NCI-H2171 (cell line): ENCODE measurements around the gene POLR1C.
A peak's percentile ranks its signal among the peaks of the same experiment; 100 is the strongest.
"Not testable (repeated sequence)": the region's sequence is repeated elsewhere in the genome, so short reads cannot be mapped to it uniquely, and the experiment has no call there.

Experiments used
- DNase-seq: peaks from one replicate; lab custom pipeline; 2025; lab: John Stamatoyannopoulos, UW

The POLR1C gene

DNA sequence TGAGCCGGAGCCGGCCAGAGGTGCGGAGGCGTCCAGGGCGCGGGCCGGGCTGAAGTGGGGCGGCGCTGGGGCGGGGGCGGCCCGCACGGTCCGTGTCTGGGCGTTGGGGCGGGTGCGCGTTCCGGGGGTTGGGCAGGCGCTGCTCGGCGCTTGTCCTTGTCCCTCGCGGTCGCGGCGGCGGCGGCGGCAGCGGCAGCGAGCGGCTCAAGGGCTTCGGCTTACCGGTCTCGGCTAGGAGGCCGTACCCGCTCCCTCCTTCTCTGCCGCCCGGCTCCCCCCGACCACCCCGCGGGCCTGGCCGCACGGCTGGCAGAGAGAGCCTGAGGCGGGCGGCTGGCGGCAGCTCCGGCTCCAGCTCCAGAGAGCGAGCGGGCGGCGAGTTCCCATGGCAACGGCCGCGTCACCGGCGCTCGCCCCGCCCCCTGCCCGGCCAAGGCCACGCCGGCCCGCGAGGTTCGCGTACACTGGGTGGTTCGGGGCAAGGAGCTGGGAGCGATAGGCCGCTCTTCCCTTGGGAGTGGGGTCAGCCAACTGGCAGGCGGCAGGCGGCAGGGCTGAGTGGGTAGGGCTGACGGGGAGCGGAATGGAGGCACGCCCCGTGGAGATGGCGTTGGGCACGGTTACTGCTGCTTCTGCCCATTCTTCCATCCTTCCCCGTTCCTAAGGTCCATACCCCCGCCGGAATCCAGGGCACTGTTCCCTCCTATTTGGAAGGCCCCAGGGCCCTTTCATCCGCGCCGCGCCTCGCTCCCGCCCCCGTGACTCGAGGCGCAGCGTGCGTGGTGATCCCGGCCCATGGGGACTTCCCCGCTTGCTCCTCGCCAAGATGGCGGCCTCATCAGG is 6.7 kb upstream of the POLR1C start, which contains the start of gene LRRC73:
LRRC73 (minus strand) TSS at position 363 of the 843 bp plus-strand sequence. CDS start 561 bp downstream, outside the sequence.
- DNase-seq = peak; percentile 57

DNA sequence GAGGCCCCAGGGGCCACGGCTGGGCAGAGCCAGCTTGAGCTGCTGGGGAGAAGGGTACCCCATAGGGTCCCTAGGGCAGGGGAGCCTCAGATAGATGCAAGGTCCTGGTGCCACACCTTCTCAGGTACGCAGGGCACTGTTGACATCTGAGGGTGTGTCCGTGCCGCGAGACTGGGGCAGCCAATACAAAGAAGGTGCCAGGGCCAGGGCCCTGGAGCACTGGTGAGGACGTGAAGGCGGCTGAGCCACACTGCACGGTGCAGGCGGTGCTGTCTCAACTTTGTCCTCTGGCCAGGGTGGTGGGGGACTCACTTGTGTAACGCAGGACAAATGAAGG is 6.1 kb upstream of the POLR1C start:
- no peak for DNase-seq

DNA sequence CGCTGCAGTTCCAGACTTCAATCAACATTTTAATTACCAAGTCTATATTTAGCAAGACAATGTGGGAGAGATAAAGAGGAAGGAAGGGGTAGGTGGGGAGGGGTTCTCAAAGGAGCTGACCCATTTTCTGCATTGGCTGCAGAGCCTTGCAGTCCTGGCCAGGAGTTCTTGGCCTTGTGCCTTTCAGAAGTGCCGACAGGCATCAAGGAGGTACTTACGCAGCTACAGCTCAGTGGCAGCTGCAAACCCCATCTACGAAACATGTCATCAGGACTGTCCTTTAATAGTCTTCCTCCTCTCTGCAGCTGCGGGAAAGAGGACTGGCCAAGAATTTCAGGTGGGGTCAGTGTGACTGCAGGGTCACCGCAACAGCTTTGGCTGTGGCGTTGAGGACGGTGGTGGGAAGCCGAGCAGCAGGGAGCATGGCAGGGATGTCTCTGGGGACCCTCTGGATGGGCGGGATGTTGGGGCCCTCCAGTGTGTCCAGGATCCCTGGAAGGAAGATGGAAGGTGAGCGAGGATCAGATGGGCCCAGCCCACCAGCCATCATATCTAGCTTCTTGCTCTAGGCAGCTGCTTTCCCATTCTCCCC is 5.0 kb upstream of the POLR1C start:
- no peak for DNase-seq

DNA sequence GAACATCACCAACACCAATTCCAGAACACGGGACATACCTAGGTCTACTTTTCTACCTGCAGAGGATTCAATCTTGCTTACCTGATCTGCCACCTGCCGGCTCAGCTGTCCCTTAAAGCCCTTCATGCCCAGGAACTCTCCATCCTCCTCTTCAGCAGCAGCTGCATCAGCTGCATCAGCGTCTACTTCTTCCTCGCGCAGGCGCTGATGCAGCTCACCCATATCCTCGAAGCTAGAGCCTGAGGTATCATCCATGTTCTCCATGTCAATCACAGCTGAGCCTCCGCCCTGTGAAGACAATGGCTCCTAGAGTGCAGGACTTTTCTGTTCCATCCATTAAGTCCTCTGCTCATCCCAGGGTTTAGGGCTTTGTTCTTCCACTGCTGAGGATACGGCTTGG is 1.1 kb upstream of the POLR1C start:
- no peak for DNase-seq

DNA sequence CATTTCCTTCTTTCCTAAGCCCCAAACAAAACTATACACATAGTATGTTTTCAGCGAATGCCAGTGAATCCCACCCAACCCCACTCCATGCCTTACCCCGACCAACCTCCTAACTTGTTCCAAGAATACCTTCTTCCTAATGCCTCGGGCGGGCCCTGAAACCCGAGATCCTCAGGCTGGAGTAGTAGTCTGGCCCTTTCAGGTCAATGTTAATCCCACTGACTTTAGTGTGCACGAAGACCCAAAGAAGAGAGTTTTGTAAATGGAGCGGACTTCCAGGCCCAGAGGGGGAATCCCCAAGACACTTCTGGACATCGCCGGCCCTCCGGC is 557 bp upstream of the POLR1C start:
- DNase-seq = no peak

DNA sequence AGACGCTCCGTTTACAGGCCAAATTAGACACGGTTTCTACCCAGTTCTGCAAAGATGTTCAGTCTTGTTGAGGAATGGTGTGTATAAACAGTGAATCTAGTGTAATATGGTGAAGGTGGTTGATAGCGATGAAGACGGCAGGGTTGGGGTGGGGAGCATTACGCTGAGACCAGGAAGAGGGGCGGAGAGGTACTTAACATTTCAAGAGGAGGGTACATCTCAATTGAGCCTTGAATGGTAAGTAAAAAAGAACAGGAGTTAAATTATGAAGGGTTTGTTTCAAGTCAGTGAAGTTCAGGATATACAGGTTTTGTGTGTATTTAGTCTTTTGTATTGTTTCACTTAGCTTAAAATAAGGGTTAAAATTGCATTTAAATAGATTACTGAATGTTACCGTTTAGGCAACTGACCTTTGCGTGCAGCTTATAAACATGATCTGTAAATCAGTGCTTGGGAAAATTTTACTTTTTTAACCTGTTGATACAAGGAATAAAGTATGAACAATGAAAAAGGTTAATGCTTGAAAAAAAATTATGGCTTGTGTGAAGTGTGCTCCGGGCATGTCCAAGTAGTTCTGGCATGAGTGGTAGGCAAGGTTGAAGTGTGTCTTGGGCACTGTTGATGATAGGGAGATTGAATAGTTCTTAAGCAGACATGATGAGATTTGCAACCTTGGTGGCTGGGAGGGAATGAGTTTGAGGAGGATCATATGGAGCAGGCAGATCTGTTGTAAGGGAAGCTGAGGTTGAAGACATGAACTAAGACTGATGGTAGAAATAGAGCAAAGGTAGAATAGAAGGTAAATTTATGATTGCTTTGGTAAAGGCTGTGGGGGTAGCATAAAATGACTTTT is 842 bp downstream of the POLR1C start:
- DNase-seq = no peak

DNA sequence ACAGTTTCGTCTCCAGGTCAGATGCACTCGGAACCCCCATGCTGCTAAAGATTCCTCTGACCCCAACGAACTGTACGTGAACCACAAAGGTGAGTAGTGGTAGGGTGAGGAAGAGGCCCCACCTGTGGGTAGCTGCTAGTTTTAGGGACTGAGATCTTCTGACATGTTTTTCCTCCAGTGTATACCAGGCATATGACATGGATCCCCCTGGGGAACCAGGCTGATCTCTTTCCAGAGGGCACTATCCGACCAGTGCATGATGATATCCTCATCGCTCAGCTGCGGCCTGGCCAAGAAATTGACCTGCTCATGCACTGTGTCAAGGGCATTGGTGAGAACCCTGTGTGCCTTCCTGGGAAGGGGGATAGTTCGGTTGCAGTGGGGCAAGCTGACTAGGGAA is 3.2 kb downstream of the POLR1C start:
- DNase-seq = no peak

DNA sequence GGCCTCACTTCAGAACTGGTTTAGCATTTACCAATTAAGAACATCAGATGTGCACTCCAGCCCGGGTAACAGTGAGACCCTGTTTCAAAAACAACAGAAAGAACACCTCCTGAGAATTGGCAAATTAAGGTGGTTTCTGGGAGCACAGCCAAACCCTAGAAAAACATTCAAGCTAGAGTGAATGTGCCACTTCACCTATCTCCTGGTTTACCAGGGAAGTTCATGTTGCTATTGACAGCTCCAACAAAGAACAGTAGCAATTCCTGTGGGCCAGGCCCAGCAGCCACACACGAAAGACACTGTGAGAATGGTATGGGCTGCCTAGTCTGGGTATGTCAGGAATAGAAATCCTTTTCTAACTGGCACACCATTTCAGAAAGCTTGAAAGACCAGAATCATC is 4.9 kb downstream of the POLR1C start:
- no peak for DNase-seq

DNA sequence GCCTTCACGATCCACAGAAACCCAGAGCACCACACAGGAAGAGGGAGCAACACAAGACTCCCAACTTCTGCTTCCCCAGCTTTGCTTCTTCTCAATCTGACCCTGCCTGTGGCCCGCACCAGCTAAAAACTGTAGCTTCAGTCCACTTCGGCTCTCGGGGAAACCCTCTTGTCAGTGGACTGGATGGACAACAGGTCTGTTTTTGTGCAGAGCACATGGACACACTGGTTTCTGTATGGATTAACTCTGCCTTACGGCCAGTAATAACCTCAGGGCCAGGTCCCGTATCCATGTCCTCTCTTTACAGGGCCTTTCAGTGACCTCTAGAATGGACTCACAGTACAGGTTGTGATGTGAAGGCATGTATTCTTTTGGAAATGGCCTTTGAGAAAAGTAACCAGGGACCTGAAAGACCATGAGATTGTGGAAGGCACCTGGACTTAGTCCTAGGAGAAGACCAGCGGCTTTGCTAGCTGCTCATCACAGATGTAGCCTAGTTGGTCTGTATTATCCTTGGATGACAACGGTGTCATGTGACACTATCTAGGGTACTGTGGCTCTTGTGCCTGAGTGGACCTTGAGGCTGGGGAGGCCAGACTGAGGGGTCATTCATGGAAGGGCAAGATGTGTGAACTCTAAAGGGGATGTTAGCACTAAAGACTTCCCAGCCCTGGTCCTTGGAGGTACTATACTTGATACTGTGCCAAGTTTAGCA is 5.8 kb downstream of the POLR1C start:
- DNase-seq = no peak

DNA sequence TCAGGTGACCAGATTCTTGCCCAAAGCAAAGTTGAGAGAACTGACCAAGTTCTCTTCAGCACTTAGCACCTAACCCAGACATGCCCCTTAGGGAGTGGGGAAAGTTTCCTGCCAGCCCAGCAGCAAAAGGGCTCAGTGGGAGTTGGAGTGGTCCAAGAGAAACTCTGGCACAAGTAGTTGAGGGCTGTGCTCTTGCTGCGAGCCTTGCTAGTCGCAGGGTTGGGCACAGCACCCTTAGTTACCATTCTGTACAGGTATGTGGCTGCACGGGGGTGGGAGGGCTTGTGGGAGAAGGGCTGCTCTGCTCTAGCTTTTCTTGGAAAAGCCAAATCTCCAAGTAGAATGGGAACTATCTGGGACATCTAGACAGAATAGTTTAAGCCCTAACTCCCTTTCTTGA is 6.4 kb downstream of the POLR1C start:
- DNase-seq = no peak

DNA sequence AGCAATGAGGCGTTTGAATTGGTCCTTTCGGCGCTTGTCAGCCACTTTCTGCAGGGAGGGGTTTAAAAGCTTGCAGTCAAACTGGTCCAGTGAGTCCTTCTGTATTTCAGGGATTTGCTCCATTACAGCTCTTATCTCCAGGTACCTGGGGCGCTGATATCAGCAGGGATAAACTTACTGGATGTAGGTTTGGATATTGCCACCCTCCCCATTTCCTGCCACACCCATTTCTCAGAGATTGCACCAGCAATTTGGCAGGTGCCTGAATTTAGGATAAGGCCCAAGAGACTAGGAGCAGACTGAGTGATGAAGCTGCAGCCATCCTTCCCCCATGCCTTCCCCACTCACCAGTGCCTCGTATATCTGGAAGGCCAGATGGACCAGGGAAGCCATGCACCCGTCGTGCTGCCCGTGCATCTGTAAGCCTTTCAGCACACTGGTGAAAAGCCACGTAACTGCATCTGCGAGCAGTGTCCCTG is 7.6 kb downstream of the POLR1C start:
- no peak for DNase-seq

DNA sequence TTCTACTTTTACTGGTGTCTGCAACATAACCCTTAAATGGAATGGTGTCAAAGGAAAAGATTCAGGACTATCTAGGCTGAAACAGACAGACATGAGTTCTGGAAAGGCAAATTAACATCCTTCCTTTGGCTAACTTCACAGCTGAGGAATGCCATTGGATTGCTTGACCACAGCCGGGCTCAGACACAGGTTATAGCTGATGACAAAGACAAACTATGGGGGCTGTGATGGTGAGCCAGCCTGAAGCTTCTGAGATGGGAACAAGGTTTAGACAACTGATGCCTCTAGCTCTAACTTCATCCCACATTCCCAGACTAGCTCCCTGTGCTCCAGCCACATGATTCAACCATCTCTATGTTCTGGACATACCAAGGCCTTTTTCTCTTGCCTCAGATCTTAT is 15.3 kb downstream of the POLR1C start:
- no peak for DNase-seq

DNA sequence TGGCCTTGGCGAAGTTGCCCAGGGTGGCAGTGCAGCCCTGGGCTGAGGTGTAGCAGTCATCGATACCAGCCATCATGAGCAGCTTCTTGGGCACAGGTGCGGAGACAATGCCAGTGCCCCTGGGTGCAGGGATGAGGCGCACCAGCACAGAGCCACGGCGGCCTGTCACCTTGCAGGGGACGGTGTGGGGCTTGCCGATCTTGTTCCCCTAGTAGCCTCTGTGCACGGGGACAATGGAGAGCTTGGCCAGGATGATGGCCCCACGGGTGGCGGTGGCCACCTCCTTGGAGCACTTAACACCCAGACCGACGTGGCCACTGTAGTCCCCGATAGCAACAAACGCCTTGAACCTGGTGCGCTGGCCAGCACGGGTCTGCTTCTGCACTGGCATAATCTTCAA is 22.1 kb downstream of the POLR1C start:
- not testable (repeated sequence) for DNase-seq

DNA sequence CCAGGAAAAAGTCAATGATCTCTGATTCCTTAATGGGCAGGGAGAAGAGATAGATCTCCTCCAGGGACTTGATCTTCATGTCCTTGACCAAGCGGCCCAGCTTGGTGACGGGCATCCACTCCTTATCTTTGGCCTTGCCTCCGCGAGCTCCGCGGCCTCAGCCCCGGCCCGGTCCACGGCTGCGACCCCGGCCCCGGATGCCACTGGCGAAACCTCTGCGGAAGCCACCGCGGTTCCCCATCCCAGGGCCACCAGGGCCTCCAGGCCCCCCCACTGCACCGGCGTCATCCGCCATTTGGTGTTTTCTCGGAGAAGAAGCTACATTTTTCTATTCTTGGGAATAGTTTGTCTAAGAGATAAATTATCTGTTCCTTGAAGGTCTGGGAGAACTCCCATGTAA is 22.5 kb downstream of the POLR1C start:
- DNase-seq = not testable (repeated sequence)

DNA sequence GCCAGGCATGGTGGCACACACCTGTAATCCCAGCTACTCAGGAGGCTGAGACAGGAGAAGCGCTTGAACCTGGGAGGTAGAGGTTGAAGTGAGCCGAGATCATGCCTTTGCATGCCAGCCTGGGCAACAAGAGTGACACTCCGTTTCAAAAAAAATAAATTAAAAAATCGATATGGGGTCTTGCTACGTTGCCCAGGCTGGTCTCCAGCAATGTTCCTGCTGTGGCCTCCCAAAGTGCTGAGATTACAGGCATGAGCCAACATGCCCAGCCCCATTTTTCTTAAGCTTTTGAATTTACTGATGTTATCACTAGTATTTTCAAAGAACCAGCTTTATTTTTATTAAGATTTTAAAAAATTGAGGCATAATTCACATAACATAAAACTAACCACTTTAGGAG is 23.6 kb downstream of the POLR1C start:
- DNase-seq = no peak

DNA sequence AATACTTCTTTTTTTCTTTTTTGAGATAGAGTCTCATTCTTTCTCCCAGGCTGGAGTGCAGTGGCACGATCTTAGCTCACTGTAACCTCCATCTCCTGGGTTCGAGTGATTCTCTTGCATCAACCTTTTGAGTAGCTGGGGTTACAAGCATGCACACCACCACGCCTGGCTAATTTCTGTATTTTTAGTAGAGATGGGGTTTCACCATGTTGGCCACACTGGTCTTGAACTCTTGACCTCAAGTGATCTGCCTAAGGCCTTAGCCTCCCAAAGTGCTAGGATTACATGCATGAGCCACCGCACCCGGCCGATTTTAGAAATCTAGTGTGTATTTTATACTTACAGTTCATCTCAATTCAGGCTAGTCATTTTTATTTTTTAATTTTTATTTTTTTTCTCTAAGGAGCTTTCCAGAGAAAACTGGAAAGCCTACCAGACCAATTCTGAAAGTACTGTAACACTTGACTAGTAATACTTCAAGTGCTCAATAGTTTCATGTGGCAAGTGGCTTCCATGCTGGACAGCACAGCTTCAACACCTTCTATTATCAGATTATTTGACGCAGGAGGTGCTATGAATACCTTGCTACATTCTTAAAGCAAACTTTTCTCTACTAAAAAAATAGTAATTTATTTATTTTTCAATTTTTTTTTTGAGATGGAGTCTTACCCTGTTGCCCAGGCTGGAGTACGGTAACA is 25.0 kb downstream of the POLR1C start:
- no peak for DNase-seq

DNA sequence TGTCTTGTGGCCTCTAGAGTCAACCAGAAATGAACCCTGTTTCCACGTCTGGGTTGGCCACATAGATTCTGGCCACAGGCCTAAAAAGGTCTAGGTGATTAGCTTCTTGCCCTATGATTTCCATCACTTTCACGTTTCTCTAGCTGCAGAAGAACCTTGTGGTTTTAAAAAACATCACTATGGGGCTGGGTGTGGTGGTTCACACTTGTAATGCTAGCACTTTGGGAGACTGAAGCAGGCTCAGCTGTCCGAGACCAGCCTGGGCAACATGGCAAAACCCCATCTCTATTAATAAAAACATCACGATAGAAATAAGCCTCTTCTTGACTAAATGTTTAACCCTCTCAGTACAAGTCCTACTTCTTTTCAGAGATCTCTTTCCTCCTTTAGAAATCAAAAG is 27.6 kb downstream of the POLR1C start:
- DNase-seq = no peak

DNA sequence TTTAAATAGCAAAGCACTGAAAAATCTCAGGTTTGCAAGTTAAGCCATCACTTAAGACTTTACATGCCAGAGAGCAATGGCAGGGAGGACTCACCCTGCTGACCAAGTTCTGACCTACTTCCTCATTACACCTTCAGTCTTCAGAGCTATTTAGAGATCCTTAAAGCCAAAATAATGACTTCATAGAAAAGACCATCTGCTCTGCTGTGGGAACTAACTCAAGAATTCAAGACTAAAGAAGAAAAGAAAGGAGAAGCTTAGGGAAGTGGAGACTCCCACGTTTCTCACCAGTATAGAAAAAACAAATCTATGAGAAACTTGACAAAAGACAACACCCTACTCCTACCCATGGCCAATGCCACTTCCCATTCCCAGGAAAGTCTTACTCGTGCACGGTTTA is 30.3 kb downstream of the POLR1C start:
- DNase-seq = no peak

DNA sequence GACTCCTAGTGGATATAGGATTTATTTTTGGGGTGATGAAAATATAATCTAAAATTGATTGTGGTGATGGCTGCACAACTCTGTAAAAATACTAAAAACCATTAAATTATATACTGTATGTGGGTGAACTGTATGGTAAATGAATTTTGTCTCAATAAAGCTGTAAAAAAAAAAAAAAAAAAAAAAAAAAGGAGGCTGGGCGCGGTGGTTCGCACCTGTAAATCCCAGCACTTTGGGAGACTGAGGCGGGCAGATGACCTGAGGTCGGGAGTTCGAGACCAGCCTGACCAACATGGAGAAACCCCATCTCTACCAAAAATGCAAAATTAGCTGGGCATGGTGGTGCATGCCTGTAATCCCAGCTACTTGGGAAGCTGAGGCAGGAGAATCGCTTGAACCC is 40.7 kb downstream of the POLR1C start:
- DNase-seq = not testable (repeated sequence)

DNA sequence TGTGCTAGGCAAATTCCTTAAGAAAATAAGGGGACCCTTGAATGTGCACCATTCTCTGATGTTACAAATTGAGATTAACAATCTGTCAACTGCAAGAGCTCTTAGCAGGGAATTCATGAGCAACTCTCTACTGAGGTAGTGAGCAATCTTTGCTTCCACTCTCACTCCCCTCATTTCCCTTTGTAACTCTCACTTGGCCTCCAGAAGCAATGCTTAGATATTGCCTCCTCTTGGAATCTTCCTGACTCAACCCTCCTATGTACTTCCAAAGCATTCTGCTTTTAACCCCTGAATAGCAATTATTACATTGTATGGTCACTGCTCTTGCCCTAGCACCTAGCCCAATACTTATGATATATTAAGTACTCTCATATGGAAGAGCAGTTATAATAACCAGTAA is 42.4 kb downstream of the POLR1C start:
- DNase-seq = no peak

DNA sequence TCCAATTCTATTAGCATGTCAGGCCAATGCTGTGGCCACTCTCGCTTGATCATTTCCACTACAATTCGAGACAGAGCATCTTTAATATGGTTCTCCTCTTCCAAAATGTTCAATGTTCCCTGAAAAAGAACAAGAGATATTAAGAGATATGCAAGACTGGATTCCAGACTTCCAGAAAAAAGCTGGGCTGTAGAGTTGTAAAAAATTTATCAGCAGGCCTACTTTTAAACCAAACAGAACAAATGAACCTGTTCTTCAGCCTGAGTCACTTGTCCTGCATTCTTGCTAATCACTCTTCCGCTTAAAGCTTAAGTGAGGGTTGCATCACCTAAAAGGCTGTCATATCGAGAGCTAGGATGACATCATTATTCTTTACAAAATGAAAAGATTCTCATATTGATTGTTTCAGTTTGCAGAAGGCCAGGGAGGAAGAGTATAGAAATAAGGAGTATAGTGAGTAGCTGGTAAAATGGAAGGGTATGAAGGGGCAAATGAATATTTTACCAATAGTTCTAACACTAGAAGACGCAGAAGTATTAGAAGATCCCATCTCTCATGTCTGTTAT is 54.1 kb downstream of the POLR1C start:
- no peak for DNase-seq
